T1000 (cell line): ENCODE measurements around the gene DENND1B.
"Not testable (repeated sequence)": the region's sequence is repeated elsewhere in the genome, so short reads cannot be mapped to it uniquely, and the experiment has no call there.

Experiments used
- DNase-seq: peaks from one replicate; lab custom pipeline; 2025; ENCODE audit warnings: mixed read lengths; lab: John Stamatoyannopoulos, UW

The DENND1B gene

DNA sequence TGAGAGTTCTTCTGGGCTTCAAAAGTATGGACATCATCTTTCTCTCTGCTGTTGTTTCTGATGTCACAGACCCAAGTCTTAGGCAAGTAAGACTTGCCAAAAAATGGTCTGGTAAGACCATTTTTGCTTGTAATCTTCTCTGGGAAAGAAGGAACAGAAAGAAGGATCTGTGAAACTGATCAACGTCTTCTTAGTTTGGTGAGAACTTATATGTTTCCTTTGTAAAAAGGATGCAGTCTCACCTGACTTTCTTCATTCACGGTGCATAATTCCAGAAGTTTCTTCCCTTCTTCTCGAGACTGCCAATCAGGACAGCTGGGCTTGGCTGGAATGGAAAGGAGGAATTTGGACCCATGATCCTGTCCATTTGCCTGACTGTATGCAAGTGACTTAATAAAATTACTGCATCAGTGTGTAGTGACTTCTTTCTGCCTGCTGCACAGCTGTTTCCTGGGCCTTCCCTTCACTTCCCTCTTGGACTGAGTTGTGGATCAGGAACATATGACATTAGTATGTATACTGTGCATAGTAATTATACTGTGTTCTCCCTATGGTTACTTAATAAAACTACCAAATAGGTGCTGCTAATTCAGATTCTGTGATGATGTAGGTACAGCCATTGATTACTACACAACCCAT, 7.6 kb upstream of the DENND1B start:
- DNase-seq: no peak

GRCh38 chr1:197781968-197782721, 6.9 kb upstream of the DENND1B start:
- no peak for DNase-seq

DNA sequence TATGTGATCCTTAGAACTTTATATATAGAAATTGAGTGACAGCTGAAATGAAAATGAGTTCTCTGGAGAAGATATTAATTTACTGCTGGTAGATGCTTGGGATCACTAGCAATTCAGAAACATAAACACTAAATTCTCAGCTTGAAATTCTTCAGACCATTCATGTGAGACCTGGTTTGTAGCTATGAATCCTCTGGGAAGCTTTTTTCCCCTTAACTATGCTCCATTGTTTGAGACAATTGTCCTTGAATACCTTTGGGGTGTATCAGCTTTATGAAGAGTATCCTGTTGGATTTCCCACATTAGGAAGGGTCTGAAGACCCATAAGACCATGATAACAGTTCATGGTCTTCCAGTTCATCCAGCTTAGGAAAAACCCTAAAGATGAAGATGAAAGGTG, 4.6 kb upstream of the DENND1B start:
- DNase-seq: no peak

DNA sequence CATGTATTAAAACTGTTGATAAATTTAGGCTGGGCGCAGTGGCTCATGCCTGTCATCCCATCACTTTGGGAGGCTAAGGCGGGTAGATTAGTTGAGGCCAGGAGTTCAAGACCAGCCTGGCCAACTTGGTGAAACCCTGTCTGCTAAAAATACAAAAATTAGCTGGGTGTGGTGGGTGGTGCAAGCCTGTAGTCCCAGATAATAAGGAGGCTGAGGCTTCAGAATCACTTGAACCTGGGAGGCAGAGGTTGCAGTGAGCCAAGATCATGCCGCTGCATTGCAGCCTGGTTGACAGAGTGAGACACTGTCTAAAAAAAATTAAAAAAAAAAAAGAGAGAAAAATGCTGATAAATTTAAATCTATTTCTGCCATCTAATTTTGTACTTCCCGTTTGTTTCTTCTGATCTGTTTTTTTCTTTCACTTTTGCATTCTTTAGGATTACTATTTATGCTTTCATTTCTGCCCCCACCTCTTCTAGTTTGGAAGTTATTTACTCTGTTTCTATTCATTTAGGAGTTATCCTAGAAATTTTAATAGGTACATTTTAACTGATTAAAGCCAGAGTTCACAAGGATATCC, 3.2 kb upstream of the DENND1B start:
- no peak for DNase-seq

DNA sequence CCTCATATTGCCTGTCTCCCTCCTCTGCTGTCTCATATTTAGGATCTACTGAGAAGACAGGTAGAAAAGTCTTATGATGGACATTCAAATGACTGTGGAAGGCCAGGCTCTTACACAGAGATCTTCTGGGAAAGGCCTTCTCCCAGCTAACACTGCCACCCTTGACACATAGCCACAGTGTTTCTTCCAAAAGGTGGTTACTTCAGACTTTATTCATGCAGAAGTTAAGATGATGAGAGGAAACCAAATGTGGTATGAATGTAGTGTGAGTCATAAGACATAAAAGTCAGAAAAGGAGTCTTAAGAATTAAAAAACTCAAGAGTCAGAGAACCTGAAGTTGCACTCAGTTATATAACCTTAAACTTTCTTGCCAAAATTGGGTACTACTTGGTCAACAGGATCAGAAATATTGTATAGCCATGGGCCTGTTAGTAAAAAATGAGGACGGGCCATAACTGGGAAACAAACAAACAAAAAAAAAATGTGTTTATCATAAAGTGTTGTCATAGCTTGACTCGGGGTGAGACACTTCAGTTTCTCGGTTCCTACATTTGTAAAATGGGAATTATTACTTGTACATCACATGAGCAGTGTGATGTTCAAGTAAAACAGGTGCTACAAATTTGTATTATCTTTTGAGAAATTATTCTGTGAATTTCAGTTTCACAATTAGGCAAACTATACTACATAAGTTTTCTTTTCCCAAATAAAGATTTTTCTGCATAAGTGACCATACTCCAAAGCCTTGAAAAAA, 1.2 kb upstream of the DENND1B start:
- no peak for DNase-seq

- DNase-seq: peak; percentile 51
These were observed 606 bp downstream of the DENND1B start for GRCh38 chr1:197774466-197775281.

GRCh38 chr1:197773856-197774255, 1.4 kb downstream of the DENND1B start:
- DNase-seq: no peak

DNA sequence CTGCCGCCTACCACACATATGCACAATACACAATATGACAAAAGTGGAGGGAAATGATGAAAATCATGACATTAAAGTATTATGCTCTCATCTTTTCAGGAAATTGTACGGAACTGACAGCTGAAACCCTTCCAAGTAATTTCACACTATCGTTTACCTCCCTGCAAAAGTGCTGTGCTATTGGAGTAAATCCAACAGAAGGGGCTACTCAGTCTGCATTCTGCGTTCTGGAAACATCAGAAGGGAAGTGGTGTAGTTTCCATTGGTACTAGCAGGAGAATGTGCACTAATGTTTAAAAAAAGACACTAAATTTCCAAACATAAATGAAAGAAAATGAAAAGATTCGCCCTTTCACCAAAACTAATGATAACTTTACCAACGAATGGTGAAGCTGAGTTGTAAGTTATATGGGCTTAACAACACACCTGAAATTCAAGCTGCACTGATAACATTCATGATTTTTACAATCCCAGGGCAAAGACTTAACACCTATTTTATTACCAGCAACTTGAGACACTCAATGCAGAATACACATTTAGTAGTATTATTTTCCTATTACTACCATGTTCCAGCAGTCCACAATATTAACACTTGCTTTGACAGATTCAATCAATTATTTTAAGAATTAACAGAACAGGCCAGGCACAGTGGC, 3.2 kb downstream of the DENND1B start:
- DNase-seq: no peak

- no peak for DNase-seq
These were observed 3.9 kb downstream of the DENND1B start for GRCh38 chr1:197771386-197771785.

- no peak for DNase-seq
These were observed 5.0 kb downstream of the DENND1B start for GRCh38 chr1:197770243-197770642.

DNA sequence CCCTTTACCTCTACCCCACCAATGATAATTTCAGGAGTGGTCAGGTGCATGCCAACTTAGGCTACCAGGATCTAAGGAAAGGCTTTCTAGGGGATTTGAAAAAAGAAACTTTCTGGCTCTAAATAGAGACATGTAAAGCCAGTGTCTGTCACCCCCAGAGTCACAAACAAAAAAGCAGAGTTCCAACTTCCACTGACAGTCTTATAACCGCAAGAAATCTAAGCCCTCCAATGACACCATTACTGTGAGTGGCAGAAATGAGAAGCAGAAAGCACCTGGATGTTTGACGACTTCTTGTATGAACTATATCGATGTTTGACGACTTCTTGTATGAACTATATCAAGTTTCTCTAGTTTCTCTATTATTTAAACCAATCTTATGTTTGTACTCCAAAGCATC, 6.0 kb downstream of the DENND1B start:
- no peak for DNase-seq

DNA sequence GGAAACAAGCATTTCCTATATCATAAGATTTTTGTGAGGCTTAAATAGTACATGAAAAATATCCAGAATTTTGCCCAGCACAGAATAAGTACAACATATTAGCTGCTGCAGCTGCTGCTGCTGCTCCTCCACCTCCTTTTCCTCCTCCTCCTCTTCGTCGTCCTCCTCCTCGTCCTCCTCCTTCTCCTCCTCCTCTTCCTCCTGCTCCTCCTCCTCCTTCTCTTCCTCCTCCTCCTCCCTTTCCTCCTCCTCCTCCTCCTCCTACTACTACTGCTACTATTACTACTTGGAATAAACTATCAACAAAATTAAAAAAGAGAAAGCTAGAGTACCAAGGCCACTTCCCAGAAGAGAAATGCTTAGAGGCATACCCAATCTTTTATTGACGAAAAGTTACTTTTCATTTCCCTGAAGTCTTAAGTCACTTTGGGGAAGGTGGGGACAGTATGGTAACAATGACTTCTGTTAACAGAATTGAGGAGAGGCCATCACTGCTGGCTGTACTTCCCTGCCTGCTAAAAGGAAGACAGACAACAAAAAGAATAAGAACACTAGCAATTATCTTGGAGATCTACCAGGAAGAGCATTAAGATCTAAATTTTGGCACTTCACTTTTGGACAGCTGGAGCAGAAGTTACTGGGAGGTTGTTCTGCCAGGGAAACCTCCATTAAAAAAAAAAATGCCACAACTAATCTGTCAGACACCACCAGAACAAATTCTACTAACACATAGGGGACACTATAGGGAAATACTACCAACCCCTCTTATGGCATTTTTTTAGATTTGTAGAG, 7.1 kb downstream of the DENND1B start:
- no peak for DNase-seq

DNA sequence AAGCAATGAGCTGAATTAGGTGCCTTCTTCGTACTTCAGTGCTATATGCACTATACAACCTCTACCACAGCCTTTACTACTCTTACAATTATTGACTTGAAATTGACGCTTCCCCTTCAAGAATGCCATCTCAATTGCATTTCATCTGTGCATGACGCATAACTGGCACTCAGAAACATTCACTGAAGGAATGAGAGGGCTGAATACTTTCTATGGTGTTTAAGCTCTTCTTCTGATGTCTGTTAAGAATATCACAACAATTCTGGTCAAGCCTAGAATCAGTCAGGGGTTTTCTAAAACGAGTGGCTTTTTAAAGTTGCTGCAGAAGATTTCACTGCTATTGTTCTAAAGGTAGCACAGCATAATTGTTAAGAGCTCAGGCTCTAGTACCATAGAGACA, 11.5 kb downstream of the DENND1B start:
- no peak for DNase-seq

- DNase-seq: no peak
These were observed 12.0 kb downstream of the DENND1B start for GRCh38 chr1:197763307-197763706.

DNA sequence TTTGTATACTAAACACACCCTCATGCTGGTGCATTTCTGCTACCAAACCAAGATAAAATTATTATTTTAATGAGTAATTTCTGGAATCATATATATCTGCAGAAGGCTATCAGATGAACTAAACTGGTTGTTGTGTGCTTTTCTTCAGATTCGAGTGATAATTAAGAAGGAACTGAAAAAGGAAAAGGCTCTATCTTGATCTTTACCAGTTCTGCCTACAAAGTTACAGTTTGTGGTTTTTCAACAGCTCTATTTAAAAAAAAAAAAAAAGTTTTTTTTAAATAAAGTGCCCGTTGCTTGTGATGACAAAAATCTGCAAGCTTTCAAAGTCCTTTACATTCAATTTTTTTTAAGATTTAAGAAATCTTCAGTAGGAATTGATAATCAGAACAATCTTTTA, 13.6 kb downstream of the DENND1B start:
- no peak for DNase-seq

DNA sequence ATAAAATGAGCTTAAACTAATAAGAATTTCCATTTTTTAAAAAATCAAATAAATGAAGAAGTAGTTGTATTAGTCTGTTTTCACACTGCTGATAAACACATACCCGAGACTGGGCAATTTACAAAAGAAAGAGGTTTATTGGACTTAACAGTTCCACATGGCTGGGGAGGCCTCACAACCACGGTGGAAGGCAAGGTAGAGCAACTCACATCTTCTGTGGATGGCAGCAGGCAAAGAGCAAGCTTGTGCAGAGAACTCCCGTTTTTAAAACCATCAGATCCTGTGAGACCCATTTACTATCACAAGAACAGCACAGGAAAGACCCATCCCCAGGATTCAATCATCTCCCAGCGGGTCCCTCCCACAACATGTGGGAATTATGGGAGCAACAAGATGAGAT, 19.7 kb downstream of the DENND1B start:
- not testable (repeated sequence) for DNase-seq

DNA sequence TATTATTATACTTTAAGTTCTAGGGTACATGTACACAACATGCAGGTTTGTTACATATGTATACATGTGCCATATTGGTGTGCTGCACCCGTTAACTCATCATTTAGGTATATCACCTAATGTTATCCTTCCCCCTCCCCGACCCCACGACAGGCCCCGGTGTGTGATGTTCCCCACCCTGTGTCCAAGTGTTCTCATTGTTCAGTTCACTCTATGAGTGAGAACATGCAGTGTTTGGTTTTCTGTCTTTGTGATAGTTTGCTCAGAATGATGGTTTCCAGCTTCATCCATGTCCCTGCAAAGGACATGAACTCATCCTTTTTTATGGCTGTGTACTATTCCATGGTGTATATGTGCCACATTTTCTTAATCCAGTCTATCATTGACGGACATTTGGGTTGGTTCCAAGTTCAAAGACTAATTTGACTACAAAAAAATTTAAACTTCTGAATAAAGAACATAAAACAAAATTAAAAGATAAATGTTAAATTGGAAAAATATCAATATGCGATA, 22.6 kb downstream of the DENND1B start:
- DNase-seq: not testable (repeated sequence)

- no peak for DNase-seq
These were observed 24.9 kb downstream of the DENND1B start for GRCh38 chr1:197750366-197750765.

- DNase-seq: no peak
These were observed 29.4 kb downstream of the DENND1B start for GRCh38 chr1:197745911-197746310.

GRCh38 chr1:197744979-197745378, 30.3 kb downstream of the DENND1B start:
- DNase-seq: no peak
